NB4 (cell line): ENCODE results near the gene RCL1.

Experiments used
- DNase-seq: peaks from one replicate; pipeline ENCODE4 v3.0.0; 2010; ENCODE audit warnings: low read depth
- H3K4me3 ChIP-seq: one replicate; pipeline ENCODE4 v1.5.1; 2011; ENCODE audit warnings: mild to moderate bottlenecking, low read depth, low read length, moderate library complexity
- CTCF ChIP-seq: IDR thresholded peaks from one replicate; pipeline ENCODE4 v1.5.1; 2012; ENCODE audit warnings: low read depth, low read length
- MAX ChIP-seq: IDR thresholded peaks from 2 replicates; pipeline ENCODE4 v1.6.1; 2011; ENCODE audit warnings: low read depth, low read length
- MYC ChIP-seq: IDR thresholded peaks from 2 replicates; pipeline ENCODE4 v1.6.1; 2011; ENCODE audit warnings: low read depth, low read length
- POLR2A ChIP-seq: IDR thresholded peaks from 2 replicates; pipeline ENCODE4 v1.6.1; 2011; ENCODE audit warnings: mild to moderate bottlenecking; ENCODE audit not compliant: insufficient read length; ENCODE audit errors: extremely low read depth

Gene RCL1

GRCh38 chr9:4852419-4852818 is 59.7 kb downstream of the RCL1 start:
- no peak for DNase-seq
- H3K4me3 ChIP-seq = no peak overlapping the region
- no peak for TF ChIP-seq MYC
- TF ChIP-seq CTCF = no peak
- no peak for TF ChIP-seq POLR2A
- TF ChIP-seq MAX = no peak

- H3K4me3 ChIP-seq = no peak overlapping the region
- TF ChIP-seq POLR2A (no peak), CTCF (no peak), MYC (no peak), MAX (no peak)
- no peak for DNase-seq
These were observed 61.5 kb downstream of the RCL1 start for GRCh38 chr9:4854265-4854590.

GRCh38 chr9:4855841-4856240 is 63.1 kb downstream of the RCL1 start:
- TF ChIP-seq MAX = no peak
- H3K4me3 ChIP-seq = no peak overlapping the region
- DNase-seq = no peak

GRCh38 chr9:4857163-4857810 is 64.5 kb downstream of the RCL1 start:
- TF ChIP-seq MAX (no peak), POLR2A (no peak), MYC (no peak), CTCF (no peak)
- H3K4me3 ChIP-seq = no peak overlapping the region
- DNase-seq = peak; percentile 63

GRCh38 chr9:4859035-4859434 is 66.3 kb downstream of the RCL1 start:
- TF ChIP-seq MYC (no peak), CTCF (no peak), MAX (no peak), POLR2A (no peak)
- no peak for DNase-seq
- H3K4me3 ChIP-seq = no peak overlapping the region

GRCh38 chr9:4860383-4860782 is 67.6 kb downstream of the RCL1 start:
- TF ChIP-seq CTCF (no peak), POLR2A (no peak), MYC (no peak), MAX (no peak)
- no peak for DNase-seq
- no peak overlapping the region for H3K4me3 ChIP-seq
